NB4 (cell line): ENCODE measurements around the gene PTPRD.

Source experiments
- DNase-seq: peaks from one replicate; pipeline ENCODE4 v3.0.0; 2010; ENCODE audit warnings: low read depth
- H3K4me3 ChIP-seq: one replicate; pipeline ENCODE4 v1.5.1; 2011; ENCODE audit warnings: mild to moderate bottlenecking, low read depth, low read length, moderate library complexity
- CTCF ChIP-seq: IDR thresholded peaks from one replicate; pipeline ENCODE4 v1.5.1; 2012; ENCODE audit warnings: low read depth, low read length
- MAX ChIP-seq: IDR thresholded peaks from 2 replicates; pipeline ENCODE4 v1.6.1; 2011; ENCODE audit warnings: low read depth, low read length
- MYC ChIP-seq: IDR thresholded peaks from 2 replicates; pipeline ENCODE4 v1.6.1; 2011; ENCODE audit warnings: low read depth, low read length
- POLR2A ChIP-seq: IDR thresholded peaks from 2 replicates; pipeline ENCODE4 v1.6.1; 2011; ENCODE audit warnings: mild to moderate bottlenecking; ENCODE audit not compliant: insufficient read length; ENCODE audit errors: extremely low read depth

PTPRD gene

DNA sequence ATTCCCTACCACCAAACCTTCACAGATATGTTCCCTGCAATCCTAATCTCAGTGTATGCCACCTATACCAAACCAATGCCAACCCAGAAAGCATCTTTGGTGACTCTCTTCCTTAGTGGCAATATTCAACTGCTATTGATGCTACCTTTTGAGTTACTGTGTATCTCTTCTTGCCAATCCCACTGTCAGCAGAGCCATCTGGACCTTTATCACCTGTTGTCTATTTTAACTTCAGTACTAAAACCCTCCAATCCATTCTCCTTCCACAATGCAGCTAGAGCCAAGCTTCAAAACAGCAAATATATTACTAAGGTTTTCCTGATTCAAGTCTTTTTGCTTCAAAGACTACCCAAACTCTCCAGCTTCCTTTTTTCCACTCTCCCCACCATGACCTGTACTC lies 2036.1 kb downstream of the PTPRD start:
- H3K4me3 ChIP-seq: no peak overlapping the region
- no peak for DNase-seq
- TF ChIP-seq MAX: no peak

GRCh38 chr9:8574846-8575245 lies 2038.0 kb downstream of the PTPRD start:
- no peak for DNase-seq
- TF ChIP-seq CTCF (no peak), MYC (no peak), POLR2A (no peak), MAX (no peak)
- no peak overlapping the region for H3K4me3 ChIP-seq

DNA sequence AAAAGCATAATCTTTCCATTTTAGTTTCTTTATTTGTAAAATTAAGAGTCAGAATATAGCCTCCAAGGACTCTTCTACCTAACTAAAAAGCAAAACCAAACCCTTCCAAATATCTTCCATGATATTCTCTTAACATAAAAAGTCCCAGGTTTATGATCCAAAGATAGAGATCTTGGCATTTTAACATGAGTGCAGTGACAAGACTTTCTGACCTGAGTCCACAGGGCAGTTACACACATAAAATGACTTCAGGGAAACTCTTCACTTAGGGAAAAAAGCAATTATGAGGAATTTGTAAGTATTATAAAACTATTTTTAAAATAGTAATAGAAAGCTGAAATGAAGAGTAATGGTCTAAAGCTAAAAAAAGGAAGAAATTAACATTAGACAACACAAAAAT lies 2040.6 kb downstream of the PTPRD start:
- no peak for TF ChIP-seq CTCF
- TF ChIP-seq MYC: no peak
- no peak for TF ChIP-seq MAX
- no peak for TF ChIP-seq POLR2A
- no peak overlapping the region for H3K4me3 ChIP-seq
- no peak for DNase-seq

DNA sequence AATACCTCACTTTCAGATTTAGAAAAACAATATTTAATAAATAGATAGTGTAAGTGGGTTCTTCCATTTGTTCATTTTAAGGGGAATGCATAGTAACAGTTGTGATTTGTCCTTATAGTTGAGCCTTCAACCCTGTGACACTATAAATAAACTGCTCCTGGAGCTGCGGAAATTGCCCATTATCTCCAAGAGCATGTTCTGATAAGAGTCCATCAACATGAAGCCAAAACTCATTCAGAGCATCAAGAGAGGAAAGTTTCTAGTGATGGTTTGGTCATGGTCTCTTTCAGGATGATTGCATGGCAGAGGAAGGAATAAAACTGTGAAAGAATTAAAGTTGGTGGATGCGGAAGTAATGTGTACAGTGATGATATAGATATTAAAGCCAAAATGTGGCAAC lies 2041.2 kb downstream of the PTPRD start:
- DNase-seq: no peak
- no peak overlapping the region for H3K4me3 ChIP-seq
- no peak for TF ChIP-seq POLR2A
- TF ChIP-seq MAX: no peak
- TF ChIP-seq CTCF: no peak
- TF ChIP-seq MYC: no peak

DNA sequence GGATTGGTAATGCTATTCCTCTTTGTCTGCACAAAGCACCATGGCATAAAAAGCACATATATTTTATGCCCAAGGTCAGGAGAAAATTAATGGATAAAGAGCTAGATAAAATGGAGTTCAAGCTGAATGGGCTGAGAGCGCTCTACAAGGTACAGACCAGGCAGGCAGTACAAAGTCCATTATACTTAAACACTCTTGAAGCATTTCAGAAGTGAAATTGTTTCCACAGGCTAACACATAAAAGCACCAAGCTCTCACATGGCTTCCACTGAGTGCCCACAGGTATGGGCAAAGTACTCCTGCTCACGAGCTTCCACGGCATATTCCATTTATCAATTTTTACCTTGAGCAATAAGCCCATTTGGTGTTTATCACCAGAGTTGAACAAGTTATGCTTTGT lies 2042.0 kb downstream of the PTPRD start:
- H3K4me3 ChIP-seq: no peak overlapping the region
- DNase-seq: no peak
- no peak for TF ChIP-seq POLR2A

DNA sequence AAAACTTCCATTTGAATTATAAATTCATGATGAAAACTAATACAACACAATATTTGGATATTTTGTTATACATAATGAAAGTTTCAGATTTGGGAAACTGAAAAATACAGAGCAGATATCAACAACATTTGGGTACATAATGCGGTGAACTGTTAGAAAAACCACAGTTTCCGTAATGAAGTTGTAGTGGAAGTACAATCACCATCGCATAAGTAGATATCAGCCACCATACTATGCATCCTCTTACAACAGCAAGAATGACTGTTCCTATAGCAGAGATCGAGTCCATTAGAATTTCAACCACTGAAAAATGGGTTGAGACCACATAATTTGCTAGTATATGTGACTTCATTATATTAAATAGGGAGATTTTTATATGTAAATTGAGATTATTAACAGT lies 2043.0 kb downstream of the PTPRD start:
- H3K4me3 ChIP-seq: no peak overlapping the region
- no peak for DNase-seq
- TF ChIP-seq CTCF: no peak
- TF ChIP-seq MAX: no peak
- no peak for TF ChIP-seq MYC
- TF ChIP-seq POLR2A: no peak

DNA sequence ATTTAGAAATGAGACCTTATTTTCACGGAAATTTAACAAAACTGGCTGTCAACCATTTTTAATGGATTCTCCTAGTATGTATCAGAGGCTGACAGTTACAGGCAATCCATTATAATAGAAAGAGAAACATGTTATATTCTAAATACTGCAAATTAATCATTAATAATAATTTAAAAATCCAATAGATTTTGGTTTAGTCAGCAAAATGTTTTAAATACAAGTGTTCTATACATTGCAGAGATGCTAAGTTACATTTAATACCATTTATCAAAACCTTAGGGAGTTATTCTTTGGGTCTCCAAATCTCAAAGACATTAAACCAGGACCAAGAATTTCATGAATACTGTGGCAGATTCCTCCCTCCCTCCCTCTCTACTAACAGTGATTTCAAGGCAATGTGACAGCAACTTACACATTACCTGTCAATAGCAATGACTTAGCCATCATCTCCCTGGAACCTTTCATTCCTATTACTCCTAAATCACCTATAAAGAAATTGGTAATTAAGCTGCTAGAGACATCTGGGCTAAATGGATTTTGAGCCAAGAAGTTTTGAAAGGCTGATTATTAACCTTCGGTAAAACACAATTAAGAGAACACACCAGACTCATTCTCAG lies 2044.7 kb downstream of the PTPRD start:
- H3K4me3 ChIP-seq: no peak overlapping the region
- TF ChIP-seq MYC: no peak
- no peak for TF ChIP-seq MAX
- TF ChIP-seq CTCF: no peak
- TF ChIP-seq POLR2A: no peak
- no peak for DNase-seq
